ENCODE data around the gene ANKFN1. TPM values are rescaled to one million over a fixed set of nuclear protein-coding genes. Genes with fewer than 3 reads are reported as not detected.

Gene ANKFN1
- total RNA-seq, 1 donor from 2014 or later, result 0.96 TPM

GRCh38 chr17:56157845-56158244 is 4.6 kb downstream of the ANKFN1 start:
- no peak for DNase-seq
- Mint-ChIP-seq H3K4me1 (ENCODE audit: low read depth, unreplicated experiment) (peaks cover 30% of the 10 kb centered on the region), H3K27ac (ENCODE audit: unreplicated experiment) (peak overlapping the region; percentile 9), H3K4me3 (ENCODE audit: unreplicated experiment) (no peak overlapping the region), H3K9me3 (ENCODE audit: unreplicated experiment) (no peaks in the 10 kb centered on the region), H3K27me3 (ENCODE audit: unreplicated experiment) (peaks cover 1% of the 10 kb centered on the region), H3K36me3 (ENCODE audit: unreplicated experiment) (no peaks in the 10 kb centered on the region)
- no peak for TF ChIP-seq CTCF (IDR thresholded peaks at IDR 0.05; ENCODE audit: partially characterized antibody, unreplicated experiment)

- H3K27ac Mint-ChIP-seq (ENCODE audit: unreplicated experiment), result peak overlapping the region; percentile 9
- no peak for TF ChIP-seq CTCF (IDR thresholded peaks at IDR 0.05; ENCODE audit: partially characterized antibody, unreplicated experiment)
Observed at GRCh38 chr17:56158344-56158743, 5.1 kb downstream of the ANKFN1 start.

GRCh38 chr17:56158915-56159825 is 5.9 kb downstream of the ANKFN1 start:
- no peaks in the 10 kb centered on the region for H3K36me3 Mint-ChIP-seq (ENCODE audit: unreplicated experiment)
- H3K9me3 Mint-ChIP-seq (ENCODE audit: unreplicated experiment), result no peaks in the 10 kb centered on the region
- no peak for DNase-seq
- peak overlapping the region; percentile 58 for H3K4me3 Mint-ChIP-seq (ENCODE audit: unreplicated experiment)
- H3K27me3 Mint-ChIP-seq (ENCODE audit: unreplicated experiment), result peaks cover 1% of the 10 kb centered on the region
- no peak for TF ChIP-seq CTCF (IDR thresholded peaks at IDR 0.05; ENCODE audit: partially characterized antibody, unreplicated experiment)
- peak overlapping the region; percentile 91 for H3K27ac Mint-ChIP-seq (ENCODE audit: unreplicated experiment)
- H3K4me1 Mint-ChIP-seq (ENCODE audit: low read depth, unreplicated experiment), result peaks cover 28% of the 10 kb centered on the region

More at GRCh38 chr17:56158344-56158743, 5.1 kb downstream of the ANKFN1 start:
- Mint-ChIP-seq H3K4me3 (ENCODE audit: unreplicated experiment) (no peak overlapping the region), H3K9me3 (ENCODE audit: unreplicated experiment) (no peaks in the 10 kb centered on the region), H3K36me3 (ENCODE audit: unreplicated experiment) (no peaks in the 10 kb centered on the region), H3K27me3 (ENCODE audit: unreplicated experiment) (peaks cover 1% of the 10 kb centered on the region), H3K4me1 (ENCODE audit: low read depth, unreplicated experiment) (peaks cover 28% of the 10 kb centered on the region)
- no peak for DNase-seq

GRCh38 chr17:56159826-56160380 is 6.6 kb downstream of the ANKFN1 start:
- peak; percentile 53 for DNase-seq
- peaks cover 28% of the 10 kb centered on the region for H3K4me1 Mint-ChIP-seq (ENCODE audit: low read depth, unreplicated experiment)
- H3K27ac Mint-ChIP-seq (ENCODE audit: unreplicated experiment), result peak overlapping the region; percentile 91
- peak overlapping the region; percentile 58 for H3K4me3 Mint-ChIP-seq (ENCODE audit: unreplicated experiment)
- peaks cover 1% of the 10 kb centered on the region for H3K27me3 Mint-ChIP-seq (ENCODE audit: unreplicated experiment)
- no peak for TF ChIP-seq CTCF (IDR thresholded peaks at IDR 0.05; ENCODE audit: partially characterized antibody, unreplicated experiment)
- H3K36me3 Mint-ChIP-seq (ENCODE audit: unreplicated experiment), result no peaks in the 10 kb centered on the region
- no peaks in the 10 kb centered on the region for H3K9me3 Mint-ChIP-seq (ENCODE audit: unreplicated experiment)

- peak overlapping the region; percentile 63 for H3K4me3 Mint-ChIP-seq (ENCODE audit: unreplicated experiment)
- H3K9me3 Mint-ChIP-seq (ENCODE audit: unreplicated experiment), result no peaks in the 10 kb centered on the region
- peaks cover 1% of the 10 kb centered on the region for H3K27me3 Mint-ChIP-seq (ENCODE audit: unreplicated experiment)
- peak overlapping the region; percentile 91 for H3K27ac Mint-ChIP-seq (ENCODE audit: unreplicated experiment)
- no peaks in the 10 kb centered on the region for H3K36me3 Mint-ChIP-seq (ENCODE audit: unreplicated experiment)
- no peak for TF ChIP-seq CTCF (IDR thresholded peaks at IDR 0.05; ENCODE audit: partially characterized antibody, unreplicated experiment)
- DNase-seq, result no peak
- peaks cover 28% of the 10 kb centered on the region for H3K4me1 Mint-ChIP-seq (ENCODE audit: low read depth, unreplicated experiment)
Observed at GRCh38 chr17:56160422-56160821, 7.1 kb downstream of the ANKFN1 start.
